DND-41 (cell line): ENCODE measurements around the gene CNTRL.
A peak's percentile ranks its signal among the peaks of the same experiment; 100 is the strongest.

Source experiments
- ATAC-seq: fragments of 200-7000 bp; cut with Tn5 transposase; 3 replicates; pipeline ENCODE4 v1.9.1; 2021; ENCODE audit warnings: low read depth; ENCODE audit not compliant: insufficient read depth
- DNase-seq: peaks from one replicate; pipeline ENCODE4 v3.0.0-alpha.2; 2020
- H2AFZ ChIP-seq: 2 replicates; pipeline ENCODE4 v1.6.0; 2012; ENCODE audit warnings: low read depth, low read length
- H3K27ac ChIP-seq: 2 replicates; pipeline ENCODE4 v1.5.1; 2012; ENCODE audit warnings: low read length, inconsistent platforms
- H3K27me3 ChIP-seq: fragments of 200-600 bp; sonication (generic); 2 replicates; pipeline ENCODE4 v1.6.0; 2012; ENCODE audit warnings: low read length, mild to moderate bottlenecking, inconsistent platforms; ENCODE audit not compliant: insufficient read depth, poor library complexity
- H3K36me3 ChIP-seq: 2 replicates; pipeline ENCODE4 v1.5.1; 2012; ENCODE audit warnings: low read length, inconsistent platforms; ENCODE audit not compliant: insufficient read depth
- H3K4me1 ChIP-seq: 2 replicates; pipeline ENCODE4 v1.5.1; 2012; ENCODE audit warnings: mild to moderate bottlenecking, low read length; ENCODE audit not compliant: insufficient read depth
- H3K4me2 ChIP-seq: 2 replicates; pipeline ENCODE4 v1.6.0; 2012; ENCODE audit warnings: mild to moderate bottlenecking, moderate library complexity, low read length, inconsistent platforms; ENCODE audit not compliant: insufficient read depth
- H3K4me3 ChIP-seq, 2 experiments: fragments of 200-600 bp in 1 of 2; shearing (Covaris generic) in 1 of 2; 2 replicates each; pipeline ENCODE4 v1.5.1; 2012 to 2016; ENCODE audit warnings: inconsistent platforms in 2 of 2, low read length in 2 of 2, mild to moderate bottlenecking in 2 of 2, low read depth in 1 of 2, moderate library complexity in 1 of 2
- H3K79me2 ChIP-seq: 2 replicates; pipeline ENCODE4 v1.6.0; 2012; ENCODE audit warnings: low read length, inconsistent platforms; ENCODE audit not compliant: insufficient read depth
- H3K9ac ChIP-seq: 2 replicates; pipeline ENCODE4 v1.6.0; 2012; ENCODE audit warnings: low read depth, mild to moderate bottlenecking, inconsistent platforms, low read length, moderate library complexity
- H3K9me3 ChIP-seq: 2 replicates; pipeline ENCODE4 v1.5.1; 2012; ENCODE audit warnings: low read length, moderate library complexity, mild to moderate bottlenecking, inconsistent platforms; ENCODE audit not compliant: insufficient read depth, severe bottlenecking
- H4K20me1 ChIP-seq: 2 replicates; pipeline ENCODE4 v1.6.0; 2012; ENCODE audit warnings: low read length; ENCODE audit not compliant: insufficient read depth
- EZH2 ChIP-seq: IDR thresholded peaks from 3 replicates; pipeline ENCODE4 v1.6.1; 2012; ENCODE audit warnings: borderline replicate concordance, low read depth, mild to moderate bottlenecking, moderate library complexity, low read length, inconsistent platforms; ENCODE audit not compliant: severe bottlenecking
- TF ChIP-seq, protein P1 (sequence below): IDR thresholded peaks from 2 replicates; pipeline ENCODE4 v1.5.1; 2012; ENCODE audit warnings: borderline replicate concordance, low read length, moderate library complexity, mild to moderate bottlenecking; ENCODE audit not compliant: poor library complexity, severe bottlenecking; ENCODE audit errors: extremely low read depth

Gene CNTRL

DNA sequence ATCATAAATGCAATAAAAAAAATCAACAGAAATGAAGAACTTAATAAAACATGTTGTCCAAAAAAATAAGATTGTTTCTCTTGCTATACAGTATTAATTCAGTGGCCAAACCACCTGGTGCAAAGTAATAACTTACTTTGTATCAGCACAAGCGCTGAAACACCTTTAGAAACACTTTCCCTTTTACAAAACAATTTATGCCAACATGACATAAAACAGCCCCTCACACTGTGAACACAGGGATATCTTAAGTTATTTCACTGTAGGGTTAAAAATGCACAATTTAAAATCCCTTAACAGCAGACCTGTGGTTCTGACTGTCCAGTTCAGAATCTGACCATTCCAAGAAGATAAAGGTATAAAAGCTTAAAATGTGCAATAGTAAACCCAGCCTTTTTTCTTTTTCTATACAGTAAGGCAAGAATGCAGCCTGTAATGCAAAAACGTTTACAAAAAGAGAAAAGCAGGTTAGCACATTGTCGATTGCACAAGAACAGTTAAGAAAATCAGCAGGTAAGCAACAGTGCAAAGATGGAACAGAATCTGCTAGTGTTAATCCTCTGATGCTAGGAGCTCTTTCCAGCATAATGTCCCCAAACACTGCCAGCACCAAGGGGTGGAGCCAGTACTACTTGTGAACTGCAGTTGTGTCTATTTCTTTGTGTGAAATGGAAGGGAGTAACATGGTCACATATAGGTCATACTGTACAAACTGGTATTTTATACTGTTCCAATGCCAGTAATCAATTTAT is 105.4 kb downstream of the CNTRL start:
- Histone ChIP-seq H3K36me3 (peaks cover 82% of the 10 kb centered on the region), H3K4me2 (no peak overlapping the region)

DNA sequence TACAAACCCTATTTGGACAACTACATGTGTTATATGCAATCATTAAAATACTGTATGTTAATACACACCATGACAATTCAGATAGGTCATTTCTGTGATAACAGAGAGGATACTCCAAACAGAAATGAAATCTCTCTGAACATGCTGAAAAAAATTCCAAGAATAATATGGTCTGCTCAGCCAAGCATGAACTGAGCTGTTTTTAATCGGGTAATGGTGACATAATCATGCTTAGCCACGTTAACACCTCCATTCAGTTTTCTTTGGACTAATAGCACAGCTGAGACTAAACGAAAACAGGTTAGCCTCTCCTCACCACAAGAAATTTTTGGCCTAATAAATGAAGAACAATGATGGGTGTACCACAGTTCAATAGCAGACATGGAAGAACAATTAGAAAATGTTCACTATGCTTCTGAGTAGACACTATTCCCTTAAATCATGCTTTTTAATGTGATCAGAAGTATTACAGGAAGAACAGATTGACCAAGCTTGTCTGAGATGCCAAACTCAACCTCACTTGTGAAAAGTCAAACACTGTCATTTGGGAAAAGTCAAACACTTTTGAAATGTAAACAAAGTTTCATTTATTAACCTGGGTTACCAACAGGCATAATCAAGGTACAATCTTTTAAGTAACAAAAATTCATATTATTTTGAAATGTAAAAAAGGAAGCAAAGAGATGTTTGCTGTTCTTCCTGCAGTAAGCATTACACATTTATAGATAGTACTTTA is 107.5 kb downstream of the CNTRL start:
- Histone ChIP-seq H3K9me3 (no peaks in the 10 kb centered on the region), H2AFZ (no peak overlapping the region), H3K9ac (no peak overlapping the region), H3K36me3 (peaks cover 77% of the 10 kb centered on the region), H3K4me1 (no peaks in the 10 kb centered on the region), H3K4me3 (no peak overlapping the region), H3K4me2 (no peak overlapping the region), H4K20me1 (peaks cover 14% of the 10 kb centered on the region; the same call in 1 of the 2 replicates), H3K79me2 (peaks cover 27% of the 10 kb centered on the region), H3K27ac (no peak overlapping the region), H3K27me3 (no peaks in the 10 kb centered on the region)
- no peak for TF ChIP-seq EZH2
- TF ChIP-seq, protein P1, sequence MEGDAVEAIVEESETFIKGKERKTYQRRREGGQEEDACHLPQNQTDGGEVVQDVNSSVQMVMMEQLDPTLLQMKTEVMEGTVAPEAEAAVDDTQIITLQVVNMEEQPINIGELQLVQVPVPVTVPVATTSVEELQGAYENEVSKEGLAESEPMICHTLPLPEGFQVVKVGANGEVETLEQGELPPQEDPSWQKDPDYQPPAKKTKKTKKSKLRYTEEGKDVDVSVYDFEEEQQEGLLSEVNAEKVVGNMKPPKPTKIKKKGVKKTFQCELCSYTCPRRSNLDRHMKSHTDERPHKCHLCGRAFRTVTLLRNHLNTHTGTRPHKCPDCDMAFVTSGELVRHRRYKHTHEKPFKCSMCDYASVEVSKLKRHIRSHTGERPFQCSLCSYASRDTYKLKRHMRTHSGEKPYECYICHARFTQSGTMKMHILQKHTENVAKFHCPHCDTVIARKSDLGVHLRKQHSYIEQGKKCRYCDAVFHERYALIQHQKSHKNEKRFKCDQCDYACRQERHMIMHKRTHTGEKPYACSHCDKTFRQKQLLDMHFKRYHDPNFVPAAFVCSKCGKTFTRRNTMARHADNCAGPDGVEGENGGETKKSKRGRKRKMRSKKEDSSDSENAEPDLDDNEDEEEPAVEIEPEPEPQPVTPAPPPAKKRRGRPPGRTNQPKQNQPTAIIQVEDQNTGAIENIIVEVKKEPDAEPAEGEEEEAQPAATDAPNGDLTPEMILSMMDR: no peak
- no peak for ATAC-seq
- no peak for DNase-seq

More for the DNA sequence above, 105.4 kb downstream of the CNTRL start:
- ATAC-seq (0 out of 3 replicates have a peak, but pooled peaks have one; percentile 29), DNase-seq (no peak)
- H3K9me3 ChIP-seq: no peaks in the 10 kb centered on the region
- no peaks in the 10 kb centered on the region for H3K27me3 ChIP-seq
- H4K20me1 ChIP-seq: 0 out of 2 replicates have a peak, but pooled peaks cover 4% of the 10 kb centered on the region
- TF ChIP-seq, protein P1: no peak
- TF ChIP-seq EZH2: no peak
- H3K4me3 ChIP-seq: no peak overlapping the region
- peaks cover 8% of the 10 kb centered on the region for H3K79me2 ChIP-seq
- H3K4me1 ChIP-seq: no peaks in the 10 kb centered on the region
- no peak overlapping the region for H2AFZ ChIP-seq
- no peak overlapping the region for H3K27ac ChIP-seq
- H3K9ac ChIP-seq: no peak overlapping the region

DNA sequence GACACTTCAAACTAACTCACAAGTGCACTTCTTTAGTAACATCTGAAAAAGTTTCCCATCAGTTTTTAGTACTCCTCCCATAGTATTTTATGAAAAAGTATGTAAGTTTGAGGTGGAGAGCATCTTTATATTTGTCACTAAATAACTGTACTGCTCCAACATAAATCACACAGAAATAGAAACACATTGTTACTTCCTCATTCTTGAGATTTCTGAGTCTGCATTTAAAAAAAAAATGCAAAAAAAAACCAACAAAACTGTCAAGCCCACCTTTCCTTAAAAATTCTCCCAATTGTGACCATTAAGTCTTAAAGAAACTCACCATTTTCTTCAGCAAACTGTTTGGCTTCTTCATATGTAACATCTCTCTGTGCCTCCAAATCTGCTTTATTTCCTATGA is 108.2 kb downstream of the CNTRL start:
- H2AFZ ChIP-seq: no peak overlapping the region
- no peak overlapping the region for H3K4me2 ChIP-seq
- H3K36me3 ChIP-seq: peaks cover 73% of the 10 kb centered on the region
- H3K9me3 ChIP-seq: no peaks in the 10 kb centered on the region
- H4K20me1 ChIP-seq: peaks cover 14% of the 10 kb centered on the region; the same call in 1 of the 2 replicates
- H3K79me2 ChIP-seq: peaks cover 34% of the 10 kb centered on the region
- H3K4me3 ChIP-seq: no peak overlapping the region
- no peak overlapping the region for H3K9ac ChIP-seq
- no peak overlapping the region for H3K27ac ChIP-seq
- TF ChIP-seq EZH2: no peak
- TF ChIP-seq, protein P1: no peak
- ATAC-seq (no peak), DNase-seq (no peak)
- no peaks in the 10 kb centered on the region for H3K4me1 ChIP-seq
- H3K27me3 ChIP-seq: no peaks in the 10 kb centered on the region
